H1 (cell line): Measurements from ENCODE around the gene SLC6A3. TPM values are rescaled to one million over a fixed set of nuclear protein-coding genes. Genes with fewer than 3 reads are reported as not detected.

Source experiments
- CHD7 ChIP-seq: fragments of 300-600 bp; sonication (generic); IDR thresholded peaks from 2 replicates; pipeline ENCODE4 v1.7.1; 2012; ENCODE audit warnings: low read length, moderate library complexity, mild to moderate bottlenecking, inconsistent platforms; ENCODE audit not compliant: insufficient replicate concordance
- EP300 ChIP-seq, 2 experiments: IDR thresholded peaks; 1 replicate in 1 of 2; 2 replicates in 1 of 2; pipeline ENCODE4 v1.6.1; 2011 to 2012; ENCODE audit warnings: low read depth in 2 of 2, low read length in 2 of 2, mild to moderate bottlenecking in 2 of 2, borderline replicate concordance in 1 of 2, inconsistent platforms in 1 of 2, moderate library complexity in 1 of 2
- EZH2 ChIP-seq: fragments of 200-600 bp; sonication (generic); IDR thresholded peaks from 2 replicates; pipeline ENCODE4 v1.7.1; 2012; ENCODE audit warnings: low read depth, mild to moderate bottlenecking, moderate library complexity, low read length, inconsistent platforms; ENCODE audit not compliant: severe bottlenecking
- KDM1A ChIP-seq: fragments of 200-600, 300-600 bp; sonication (generic); IDR thresholded peaks from 2 replicates; pipeline ENCODE4 v1.7.1; 2016; ENCODE audit warnings: mild to moderate bottlenecking, low read length, borderline replicate concordance
- KDM4A ChIP-seq: IDR thresholded peaks from one replicate; pipeline ENCODE4 v1.7.1; 2012; ENCODE audit warnings: low read depth, mild to moderate bottlenecking, moderate library complexity, low read length, inconsistent platforms; ENCODE audit not compliant: severe bottlenecking
- MAFK ChIP-seq: IDR thresholded peaks from 2 replicates; pipeline ENCODE4 v1.6.1; 2012; ENCODE audit warnings: low read depth, mild to moderate bottlenecking, improper control_type of control experiment, low read length
- RFX5 ChIP-seq: IDR thresholded peaks from 2 replicates; pipeline ENCODE4 v1.6.1; 2011; ENCODE audit warnings: low read depth, low read length, improper control_type of control experiment, borderline replicate concordance
- RNF2 ChIP-seq: fragments of 200-900, 300-1000 bp; sonication (generic); IDR thresholded peaks from 2 replicates; pipeline ENCODE4 v1.7.1; 2016; ENCODE audit warnings: borderline replicate concordance, low read depth, mild to moderate bottlenecking, antibody characterized with exemption, low read length; ENCODE audit not compliant: poor library complexity, severe bottlenecking; ENCODE audit errors: missing control alignments
- SIN3A ChIP-seq, 2 experiments: IDR thresholded peaks in 1 of 2; conservative IDR thresholded peaks in 1 of 2; 2 replicates each; pipeline ENCODE4 v1.6.1; 2011 to 2012; ENCODE audit warnings: low read length in 2 of 2, improper control_type of control experiment in 1 of 2, low read depth in 1 of 2, mild to moderate bottlenecking in 1 of 2
- TCF12 ChIP-seq: IDR thresholded peaks from 2 replicates; pipeline ENCODE4 v1.6.1; 2011; ENCODE audit warnings: low read depth, mild to moderate bottlenecking, low read length
- polyA plus RNA-seq, 7 experiments: library from polyadenylated mRNA; depleted of rRNA in 3 of 7; stranded (reverse) in 5 of 7; unstranded in 2 of 7; fragments of >200 nt in 5 of 7; fragments of 200-250 nt in 2 of 7; gene quantifications; 1 replicate in 5 of 7; 2 replicates in 1 of 7; 4 replicates in 1 of 7; pipeline versions ENCODE4 v1.2.1 to v1.2.3, GENCODE V29; 2011 to 2013; ENCODE audit warnings: missing spikeins in 2 of 7, mixed read lengths in 2 of 7
- total RNA-seq: library from RNA; stranded (reverse); fragmentation: NEBNext Ultra II Directional; extraction: Animal tissue kit (Norgen Biotek cat#: 25700); gene quantifications from 2 replicates; pipeline ENCODE4 v1.2.1, GENCODE V29; 2021

SLC6A3 gene
- total and polyA plus RNA-seq, 2 of the 8 experiments (the other 6 are each of a cell fraction or from before 2014, with no cell fraction given): 0.48 to 0.91 TPM

GRCh38 chr5:1399737-1400136 lies 45.5 kb downstream of the SLC6A3 start (continued):
- TF ChIP-seq CHD7 (no peak), KDM1A (no peak), RNF2 (no peak), KDM4A (no peak), EZH2 (no peak), RFX5 (no peak), MAFK (no peak), SIN3A (conservative IDR thresholded peaks at IDR 0.05 in 1 of 2, IDR thresholded peaks at IDR 0.05 in 1 of 2; ENCODE audit: low read depth in 1 of 2, low read length in 2 of 2) (no peak), TCF12 (no peak), EP300 (IDR thresholded peaks at IDR 0.05; ENCODE audit: borderline replicate concordance in 1 of 2, low read depth in 2 of 2, low read length in 2 of 2) (no peak)
